Measurements from ENCODE around the gene INSRR.

DNA sequence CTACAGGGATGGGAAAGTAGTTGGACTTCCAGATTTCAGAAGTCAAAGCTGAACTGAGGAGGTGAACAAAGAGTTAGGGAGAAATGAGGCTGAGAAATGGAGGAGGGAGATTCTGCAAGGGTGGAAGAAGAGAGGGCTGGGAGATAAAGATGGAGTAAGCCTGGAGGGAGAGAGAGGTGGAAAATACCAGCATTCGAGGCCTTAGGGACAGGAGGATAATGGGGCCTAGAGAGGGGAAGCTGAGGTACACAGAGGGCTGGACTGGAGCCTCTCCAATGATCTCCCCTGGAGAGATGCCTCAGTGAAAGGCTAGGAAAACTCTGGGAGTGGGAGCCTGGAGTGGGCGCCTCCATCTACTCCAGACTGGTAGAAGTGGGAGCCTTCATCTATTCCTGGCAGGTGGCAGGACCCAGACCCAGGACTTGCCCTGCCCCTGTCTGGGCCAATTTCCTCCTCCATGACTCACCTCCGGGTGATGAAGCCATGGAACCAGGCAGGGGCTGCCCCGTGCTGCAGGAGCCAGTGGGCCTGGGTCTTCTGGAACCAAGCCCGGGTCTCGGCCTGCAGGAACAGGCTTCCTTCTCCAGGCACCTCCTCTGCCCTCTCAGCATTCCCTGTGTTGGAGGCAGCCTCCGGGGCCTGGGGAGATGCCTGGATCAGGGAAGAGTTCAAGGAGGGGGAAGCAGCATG is 44.2 kb downstream of the INSRR start:
- TF ChIP-seq, protein P1, sequence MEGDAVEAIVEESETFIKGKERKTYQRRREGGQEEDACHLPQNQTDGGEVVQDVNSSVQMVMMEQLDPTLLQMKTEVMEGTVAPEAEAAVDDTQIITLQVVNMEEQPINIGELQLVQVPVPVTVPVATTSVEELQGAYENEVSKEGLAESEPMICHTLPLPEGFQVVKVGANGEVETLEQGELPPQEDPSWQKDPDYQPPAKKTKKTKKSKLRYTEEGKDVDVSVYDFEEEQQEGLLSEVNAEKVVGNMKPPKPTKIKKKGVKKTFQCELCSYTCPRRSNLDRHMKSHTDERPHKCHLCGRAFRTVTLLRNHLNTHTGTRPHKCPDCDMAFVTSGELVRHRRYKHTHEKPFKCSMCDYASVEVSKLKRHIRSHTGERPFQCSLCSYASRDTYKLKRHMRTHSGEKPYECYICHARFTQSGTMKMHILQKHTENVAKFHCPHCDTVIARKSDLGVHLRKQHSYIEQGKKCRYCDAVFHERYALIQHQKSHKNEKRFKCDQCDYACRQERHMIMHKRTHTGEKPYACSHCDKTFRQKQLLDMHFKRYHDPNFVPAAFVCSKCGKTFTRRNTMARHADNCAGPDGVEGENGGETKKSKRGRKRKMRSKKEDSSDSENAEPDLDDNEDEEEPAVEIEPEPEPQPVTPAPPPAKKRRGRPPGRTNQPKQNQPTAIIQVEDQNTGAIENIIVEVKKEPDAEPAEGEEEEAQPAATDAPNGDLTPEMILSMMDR (IDR thresholded peaks at IDR 0.05) = no peak
- no peak for TF ChIP-seq IRF2 (CRISPR knock-in tag; IDR thresholded peaks at IDR 0.05; ENCODE audit: borderline replicate concordance, low read depth)
- TF ChIP-seq, protein P2, sequence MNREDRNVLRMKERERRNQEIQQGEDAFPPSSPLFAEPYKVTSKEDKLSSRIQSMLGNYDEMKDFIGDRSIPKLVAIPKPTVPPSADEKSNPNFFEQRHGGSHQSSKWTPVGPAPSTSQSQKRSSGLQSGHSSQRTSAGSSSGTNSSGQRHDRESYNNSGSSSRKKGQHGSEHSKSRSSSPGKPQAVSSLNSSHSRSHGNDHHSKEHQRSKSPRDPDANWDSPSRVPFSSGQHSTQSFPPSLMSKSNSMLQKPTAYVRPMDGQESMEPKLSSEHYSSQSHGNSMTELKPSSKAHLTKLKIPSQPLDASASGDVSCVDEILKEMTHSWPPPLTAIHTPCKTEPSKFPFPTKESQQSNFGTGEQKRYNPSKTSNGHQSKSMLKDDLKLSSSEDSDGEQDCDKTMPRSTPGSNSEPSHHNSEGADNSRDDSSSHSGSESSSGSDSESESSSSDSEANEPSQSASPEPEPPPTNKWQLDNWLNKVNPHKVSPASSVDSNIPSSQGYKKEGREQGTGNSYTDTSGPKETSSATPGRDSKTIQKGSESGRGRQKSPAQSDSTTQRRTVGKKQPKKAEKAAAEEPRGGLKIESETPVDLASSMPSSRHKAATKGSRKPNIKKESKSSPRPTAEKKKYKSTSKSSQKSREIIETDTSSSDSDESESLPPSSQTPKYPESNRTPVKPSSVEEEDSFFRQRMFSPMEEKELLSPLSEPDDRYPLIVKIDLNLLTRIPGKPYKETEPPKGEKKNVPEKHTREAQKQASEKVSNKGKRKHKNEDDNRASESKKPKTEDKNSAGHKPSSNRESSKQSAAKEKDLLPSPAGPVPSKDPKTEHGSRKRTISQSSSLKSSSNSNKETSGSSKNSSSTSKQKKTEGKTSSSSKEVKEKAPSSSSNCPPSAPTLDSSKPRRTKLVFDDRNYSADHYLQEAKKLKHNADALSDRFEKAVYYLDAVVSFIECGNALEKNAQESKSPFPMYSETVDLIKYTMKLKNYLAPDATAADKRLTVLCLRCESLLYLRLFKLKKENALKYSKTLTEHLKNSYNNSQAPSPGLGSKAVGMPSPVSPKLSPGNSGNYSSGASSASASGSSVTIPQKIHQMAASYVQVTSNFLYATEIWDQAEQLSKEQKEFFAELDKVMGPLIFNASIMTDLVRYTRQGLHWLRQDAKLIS (CRISPR knock-in tag; IDR thresholded peaks at IDR 0.05; ENCODE audit: borderline replicate concordance) = no peak
- TF ChIP-seq FOXK1 (CRISPR knock-in tag; IDR thresholded peaks at IDR 0.05) = no peak
- TF ChIP-seq, protein P3, sequence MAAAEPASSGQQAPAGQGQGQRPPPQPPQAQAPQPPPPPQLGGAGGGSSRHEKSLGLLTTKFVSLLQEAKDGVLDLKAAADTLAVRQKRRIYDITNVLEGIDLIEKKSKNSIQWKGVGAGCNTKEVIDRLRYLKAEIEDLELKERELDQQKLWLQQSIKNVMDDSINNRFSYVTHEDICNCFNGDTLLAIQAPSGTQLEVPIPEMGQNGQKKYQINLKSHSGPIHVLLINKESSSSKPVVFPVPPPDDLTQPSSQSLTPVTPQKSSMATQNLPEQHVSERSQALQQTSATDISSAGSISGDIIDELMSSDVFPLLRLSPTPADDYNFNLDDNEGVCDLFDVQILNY (CRISPR knock-in tag; IDR thresholded peaks at IDR 0.05) = no peak
- no peak for TF ChIP-seq ZNF138 (CRISPR knock-in tag; conservative IDR thresholded peaks at IDR 0.05)
- no peak for TF ChIP-seq SP1 (CRISPR knock-in tag; conservative IDR thresholded peaks at IDR 0.05)
- TF ChIP-seq, protein P4, sequence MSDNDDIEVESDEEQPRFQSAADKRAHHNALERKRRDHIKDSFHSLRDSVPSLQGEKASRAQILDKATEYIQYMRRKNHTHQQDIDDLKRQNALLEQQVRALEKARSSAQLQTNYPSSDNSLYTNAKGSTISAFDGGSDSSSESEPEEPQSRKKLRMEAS (CRISPR knock-in tag; IDR thresholded peaks at IDR 0.05) = no peak
- TF ChIP-seq, protein P5, sequence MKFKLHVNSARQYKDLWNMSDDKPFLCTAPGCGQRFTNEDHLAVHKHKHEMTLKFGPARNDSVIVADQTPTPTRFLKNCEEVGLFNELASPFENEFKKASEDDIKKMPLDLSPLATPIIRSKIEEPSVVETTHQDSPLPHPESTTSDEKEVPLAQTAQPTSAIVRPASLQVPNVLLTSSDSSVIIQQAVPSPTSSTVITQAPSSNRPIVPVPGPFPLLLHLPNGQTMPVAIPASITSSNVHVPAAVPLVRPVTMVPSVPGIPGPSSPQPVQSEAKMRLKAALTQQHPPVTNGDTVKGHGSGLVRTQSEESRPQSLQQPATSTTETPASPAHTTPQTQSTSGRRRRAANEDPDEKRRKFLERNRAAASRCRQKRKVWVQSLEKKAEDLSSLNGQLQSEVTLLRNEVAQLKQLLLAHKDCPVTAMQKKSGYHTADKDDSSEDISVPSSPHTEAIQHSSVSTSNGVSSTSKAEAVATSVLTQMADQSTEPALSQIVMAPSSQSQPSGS (CRISPR knock-in tag; IDR thresholded peaks at IDR 0.05; ENCODE audit: borderline replicate concordance, low read depth) = no peak
- TF ChIP-seq ETV6 (CRISPR knock-in tag; IDR thresholded peaks at IDR 0.05) = no peak
- TF ChIP-seq, protein P6, sequence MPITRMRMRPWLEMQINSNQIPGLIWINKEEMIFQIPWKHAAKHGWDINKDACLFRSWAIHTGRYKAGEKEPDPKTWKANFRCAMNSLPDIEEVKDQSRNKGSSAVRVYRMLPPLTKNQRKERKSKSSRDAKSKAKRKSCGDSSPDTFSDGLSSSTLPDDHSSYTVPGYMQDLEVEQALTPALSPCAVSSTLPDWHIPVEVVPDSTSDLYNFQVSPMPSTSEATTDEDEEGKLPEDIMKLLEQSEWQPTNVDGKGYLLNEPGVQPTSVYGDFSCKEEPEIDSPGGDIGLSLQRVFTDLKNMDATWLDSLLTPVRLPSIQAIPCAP (CRISPR knock-in tag; IDR thresholded peaks at IDR 0.05) = no peak
- TF ChIP-seq JUN (CRISPR knock-in tag; IDR thresholded peaks at IDR 0.05) = no peak
